ENCODE data around the gene FAM83C. TPM values are rescaled to one million over a fixed set of nuclear protein-coding genes. Genes with fewer than 3 reads are reported as not detected.

The FAM83C gene
- total and polyA plus RNA-seq, 9 of the 15 experiments (the other 6 are each of a cell fraction or from before 2014, with no cell fraction given): not detected

DNA sequence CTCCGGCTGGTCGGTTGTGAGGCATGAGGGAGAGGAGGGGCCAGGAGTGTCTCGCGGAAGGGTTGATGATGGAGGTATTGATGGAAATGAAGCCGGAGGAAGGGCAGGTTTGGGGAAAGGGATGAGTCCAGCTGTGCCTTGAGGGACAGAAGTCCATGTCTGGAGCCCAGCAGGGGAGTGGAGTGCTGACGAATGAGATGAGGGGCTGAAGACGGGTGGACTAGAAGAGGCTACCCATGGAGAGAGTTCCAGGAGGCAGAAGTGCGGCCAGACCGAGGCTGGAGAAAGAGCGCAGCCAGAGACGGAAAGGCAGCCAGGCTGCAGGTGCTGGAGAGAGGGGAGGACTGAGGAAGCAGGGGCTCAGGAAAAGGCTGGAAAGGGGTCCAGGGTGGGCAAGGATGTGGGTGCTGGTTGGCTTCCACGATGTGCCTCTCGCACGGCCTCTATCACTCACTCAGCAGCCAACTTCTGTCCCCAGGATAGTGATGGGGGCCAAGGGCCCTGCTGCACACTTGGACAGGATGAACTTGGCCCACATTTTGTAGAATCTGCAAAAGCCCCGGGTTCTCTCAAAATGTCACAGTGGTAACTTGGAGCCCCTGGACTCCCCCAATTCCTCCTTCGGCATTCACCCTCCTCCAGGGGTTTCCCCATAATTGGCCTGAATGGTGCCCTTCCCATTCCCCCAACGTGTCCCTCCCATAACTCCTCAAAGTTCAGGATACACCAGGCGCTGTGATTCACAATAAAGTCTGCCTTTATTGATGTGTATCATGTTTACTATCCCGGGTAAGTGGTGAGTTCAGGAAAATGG lies 7.0 kb downstream of the FAM83C start (continued):
- TF ChIP-seq ZNF57 (CRISPR knock-in tag; IDR thresholded peaks at IDR 0.05) (no peak), NEUROD1 (IDR thresholded peaks at IDR 0.05; ENCODE audit: borderline replicate concordance, low read depth, low read length, partially characterized antibody) (no peak), ZNF121 (CRISPR knock-in tag; conservative IDR thresholded peaks at IDR 0.05) (no peak), GTF2A2 (tag; IDR thresholded peaks at IDR 0.05) (no peak), PBX2 (CRISPR knock-in tag; IDR thresholded peaks at IDR 0.05; ENCODE audit: low read depth) (no peak), PBX2 (tag; conservative IDR thresholded peaks at IDR 0.05; ENCODE audit: low read depth) (peak; percentile 55; the same call in 1 of the 2 replicates), CREBBP (IDR thresholded peaks at IDR 0.05; ENCODE audit: low read depth, low read length) (no peak), ZNF197 (CRISPR knock-in tag; IDR thresholded peaks at IDR 0.05; ENCODE audit: low read depth) (no peak), NR3C1 (CRISPR knock-in tag; IDR thresholded peaks at IDR 0.05) (no peak), ZHX1 (conservative IDR thresholded peaks at IDR 0.05; ENCODE audit: low read length) (no peak), YBX1 (IDR thresholded peaks at IDR 0.05) (no peak), ZNF740 (CRISPR knock-in tag; IDR thresholded peaks at IDR 0.05) (no peak), ZNF740 (tag; IDR thresholded peaks at IDR 0.05) (no peak), ELF1 (tag; IDR thresholded peaks at IDR 0.05) (peak; percentile 72), ETV1 (tag; conservative IDR thresholded peaks at IDR 0.05; ENCODE audit: low read depth) (0 out of 2 replicates have a peak, but pooled peaks have one; percentile 7), ZBTB12 (CRISPR knock-in tag; IDR thresholded peaks at IDR 0.05) (no peak), ETV6 (IDR thresholded peaks at IDR 0.05; ENCODE audit: borderline replicate concordance in 1 of 2, low read depth in 2 of 2, low read length in 1 of 2) (no peak), ETV6 (CRISPR knock-in tag; IDR thresholded peaks at IDR 0.05; ENCODE audit: borderline replicate concordance) (no peak), NCOA1 (IDR thresholded peaks at IDR 0.05; ENCODE audit: low read depth) (no peak)
